ENCODE measurements around the gene ITGA11. TPM values are rescaled to one million over a fixed set of nuclear protein-coding genes. Genes with fewer than 3 reads are reported as not detected.

Gene ITGA11
- total RNA-seq, 1 donor, result 567 TPM

- DNase-seq (ENCODE audit: insufficient read length, low spot score, missing footprints), result no peak
- no peak overlapping the region for H3K4me3 ChIP-seq (ENCODE audit: insufficient read depth, low read length)
- no peak overlapping the region for H3K27ac ChIP-seq (ENCODE audit: low read depth, low read length)
- peak; percentile 34 for TF ChIP-seq CTCF (IDR thresholded peaks at IDR 0.05; ENCODE audit: extremely low read depth, low read depth, low read length)
- no peaks in the 10 kb centered on the region for H3K9me3 ChIP-seq (ENCODE audit: low read depth, low read length)
- H4K20me1 ChIP-seq (ENCODE audit: insufficient read depth, low read length), result peaks cover 10% of the 10 kb centered on the region
- H3K27me3 ChIP-seq (ENCODE audit: insufficient read depth, low read length), result no peaks in the 10 kb centered on the region
- peaks cover 94% of the 10 kb centered on the region for H3K36me3 ChIP-seq (ENCODE audit: insufficient read depth, low read length)
- H3K79me2 ChIP-seq (ENCODE audit: insufficient read depth, low read length), result no peaks in the 10 kb centered on the region
- H2AFZ ChIP-seq (ENCODE audit: low read length), result no peak overlapping the region
- no peak overlapping the region for H3K4me2 ChIP-seq (ENCODE audit: insufficient read depth, low read length)
- peaks cover 23% of the 10 kb centered on the region for H3K4me1 ChIP-seq (ENCODE audit: insufficient read depth, low read length)
These were observed 115.7 kb downstream of the ITGA11 start for GRCh38 chr15:68316061-68316804.

GRCh38 chr15:68315495-68316031 lies 116.4 kb downstream of the ITGA11 start:
- Histone ChIP-seq H2AFZ (ENCODE audit: low read length) (no peak overlapping the region), H3K9me3 (ENCODE audit: low read depth, low read length) (no peaks in the 10 kb centered on the region), H3K4me3 (ENCODE audit: insufficient read depth, low read length) (no peak overlapping the region), H3K4me2 (ENCODE audit: insufficient read depth, low read length) (no peak overlapping the region), H4K20me1 (ENCODE audit: insufficient read depth, low read length) (peaks cover 11% of the 10 kb centered on the region), H3K36me3 (ENCODE audit: insufficient read depth, low read length) (peaks cover 94% of the 10 kb centered on the region), H3K4me1 (ENCODE audit: insufficient read depth, low read length) (peaks cover 23% of the 10 kb centered on the region), H3K27ac (ENCODE audit: low read depth, low read length) (no peak overlapping the region), H3K27me3 (ENCODE audit: insufficient read depth, low read length) (no peaks in the 10 kb centered on the region), H3K79me2 (ENCODE audit: insufficient read depth, low read length) (no peaks in the 10 kb centered on the region)
- DNase-seq (ENCODE audit: insufficient read length, low spot score, missing footprints), result no peak
- no peak for TF ChIP-seq CTCF (IDR thresholded peaks at IDR 0.05; ENCODE audit: extremely low read depth, low read depth, low read length)

- Histone ChIP-seq H2AFZ (ENCODE audit: low read length) (no peak overlapping the region), H4K20me1 (ENCODE audit: insufficient read depth, low read length) (peaks cover 11% of the 10 kb centered on the region), H3K27me3 (ENCODE audit: insufficient read depth, low read length) (no peaks in the 10 kb centered on the region), H3K36me3 (ENCODE audit: insufficient read depth, low read length) (peaks cover 94% of the 10 kb centered on the region), H3K4me3 (ENCODE audit: insufficient read depth, low read length) (no peak overlapping the region), H3K4me1 (ENCODE audit: insufficient read depth, low read length) (peaks cover 23% of the 10 kb centered on the region), H3K27ac (ENCODE audit: low read depth, low read length) (no peak overlapping the region), H3K9me3 (ENCODE audit: low read depth, low read length) (no peaks in the 10 kb centered on the region), H3K4me2 (ENCODE audit: insufficient read depth, low read length) (no peak overlapping the region), H3K79me2 (ENCODE audit: insufficient read depth, low read length) (no peaks in the 10 kb centered on the region)
- DNase-seq (ENCODE audit: insufficient read length, low spot score, missing footprints), result no peak
- TF ChIP-seq CTCF (IDR thresholded peaks at IDR 0.05; ENCODE audit: extremely low read depth, low read depth, low read length), result no peak
These were observed 116.9 kb downstream of the ITGA11 start for GRCh38 chr15:68315035-68315434.

- Histone ChIP-seq H3K4me3 (ENCODE audit: insufficient read depth, low read length) (no peak overlapping the region), H3K27ac (ENCODE audit: low read depth, low read length) (no peak overlapping the region), H4K20me1 (ENCODE audit: insufficient read depth, low read length) (peaks cover 11% of the 10 kb centered on the region), H3K9me3 (ENCODE audit: low read depth, low read length) (no peaks in the 10 kb centered on the region), H2AFZ (ENCODE audit: low read length) (no peak overlapping the region), H3K27me3 (ENCODE audit: insufficient read depth, low read length) (no peaks in the 10 kb centered on the region), H3K79me2 (ENCODE audit: insufficient read depth, low read length) (no peaks in the 10 kb centered on the region), H3K4me1 (ENCODE audit: insufficient read depth, low read length) (peaks cover 23% of the 10 kb centered on the region), H3K4me2 (ENCODE audit: insufficient read depth, low read length) (no peak overlapping the region), H3K36me3 (ENCODE audit: insufficient read depth, low read length) (peaks cover 94% of the 10 kb centered on the region)
- no peak for TF ChIP-seq CTCF (IDR thresholded peaks at IDR 0.05; ENCODE audit: extremely low read depth, low read depth, low read length)
- DNase-seq (ENCODE audit: insufficient read length, low spot score, missing footprints), result no peak
These were observed 117.4 kb downstream of the ITGA11 start for GRCh38 chr15:68314563-68314962.

Data from osteoblast (primary cell).